ENCODE results near the gene LPP.

LPP gene

DNA sequence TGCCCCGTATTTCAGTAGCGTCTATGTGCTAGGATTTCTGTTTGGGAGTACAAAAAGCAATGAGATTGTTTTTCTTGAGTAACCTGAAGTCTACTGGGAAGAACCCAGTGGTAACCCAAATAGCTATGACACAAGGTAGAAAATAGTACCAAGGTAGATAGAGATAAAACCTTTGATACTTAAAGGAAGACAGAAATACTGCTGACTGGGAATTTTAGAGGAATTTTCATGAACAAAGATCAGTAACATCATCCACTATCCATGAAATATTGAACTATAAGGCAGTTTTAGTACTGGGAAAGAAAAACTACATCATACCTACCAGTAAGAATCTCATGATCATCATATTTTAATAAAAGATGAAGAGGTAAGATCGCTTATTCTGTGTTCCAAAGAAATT lies 489.8 kb downstream of the LPP start:
- no peak overlapping the region for H3K4me2 ChIP-seq (ENCODE audit: low read length)
- no peaks in the 10 kb centered on the region for H3K79me2 ChIP-seq (ENCODE audit: insufficient read depth, low read length)
- no peak overlapping the region for H2AFZ ChIP-seq (ENCODE audit: low read length)
- H3K9ac ChIP-seq (ENCODE audit: low read length), result no peak overlapping the region
- H3F3A ChIP-seq (ENCODE audit: insufficient read depth, low read length), result no peaks in the 10 kb centered on the region
- peaks cover 8% of the 10 kb centered on the region for H3K4me1 ChIP-seq (ENCODE audit: insufficient read depth, low read length, severe bottlenecking)
- no peak for TF ChIP-seq EZH2 (IDR thresholded peaks at IDR 0.05; ENCODE audit: borderline replicate concordance, low read length)
- TF ChIP-seq, protein P1, sequence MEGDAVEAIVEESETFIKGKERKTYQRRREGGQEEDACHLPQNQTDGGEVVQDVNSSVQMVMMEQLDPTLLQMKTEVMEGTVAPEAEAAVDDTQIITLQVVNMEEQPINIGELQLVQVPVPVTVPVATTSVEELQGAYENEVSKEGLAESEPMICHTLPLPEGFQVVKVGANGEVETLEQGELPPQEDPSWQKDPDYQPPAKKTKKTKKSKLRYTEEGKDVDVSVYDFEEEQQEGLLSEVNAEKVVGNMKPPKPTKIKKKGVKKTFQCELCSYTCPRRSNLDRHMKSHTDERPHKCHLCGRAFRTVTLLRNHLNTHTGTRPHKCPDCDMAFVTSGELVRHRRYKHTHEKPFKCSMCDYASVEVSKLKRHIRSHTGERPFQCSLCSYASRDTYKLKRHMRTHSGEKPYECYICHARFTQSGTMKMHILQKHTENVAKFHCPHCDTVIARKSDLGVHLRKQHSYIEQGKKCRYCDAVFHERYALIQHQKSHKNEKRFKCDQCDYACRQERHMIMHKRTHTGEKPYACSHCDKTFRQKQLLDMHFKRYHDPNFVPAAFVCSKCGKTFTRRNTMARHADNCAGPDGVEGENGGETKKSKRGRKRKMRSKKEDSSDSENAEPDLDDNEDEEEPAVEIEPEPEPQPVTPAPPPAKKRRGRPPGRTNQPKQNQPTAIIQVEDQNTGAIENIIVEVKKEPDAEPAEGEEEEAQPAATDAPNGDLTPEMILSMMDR (IDR thresholded peaks at IDR 0.05; ENCODE audit: low read length), result no peak
- no peaks in the 10 kb centered on the region for H3K27me3 ChIP-seq (ENCODE audit: insufficient read depth, low read length)
- no peak overlapping the region for H3K4me3 ChIP-seq (ENCODE audit: low read depth, low read length, poor library complexity, severe bottlenecking)
- H3K9me2 ChIP-seq (ENCODE audit: low read depth, low read length), result no peaks in the 10 kb centered on the region
- no peaks in the 10 kb centered on the region for H3K36me3 ChIP-seq (ENCODE audit: insufficient read depth, low read length)
- H3K27ac ChIP-seq (ENCODE audit: low read depth, low read length, poor library complexity, severe bottlenecking), result no peak overlapping the region
- H3K9me3 ChIP-seq (ENCODE audit: low read length), result no peaks in the 10 kb centered on the region
- H4K20me1 ChIP-seq (ENCODE audit: insufficient read depth, low read length), result no peaks in the 10 kb centered on the region

DNA sequence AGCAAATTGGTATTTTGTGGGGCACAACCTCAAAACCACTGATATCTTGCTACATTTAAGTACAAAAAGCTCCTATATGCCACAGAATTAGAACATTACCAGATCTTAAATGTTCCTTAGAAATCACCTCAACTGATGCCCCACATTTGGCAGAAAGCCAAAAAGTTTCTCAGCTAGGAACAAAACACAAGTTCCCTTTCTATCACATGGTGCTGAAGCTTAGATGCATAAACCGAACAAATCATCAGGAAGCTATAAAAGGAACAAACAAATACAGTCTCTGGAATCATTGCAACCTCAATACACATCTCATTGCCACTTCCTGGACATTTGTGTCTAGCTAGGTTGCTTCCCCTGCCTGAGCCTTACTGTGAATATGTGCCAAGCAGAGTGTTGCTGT lies 492.6 kb downstream of the LPP start:
- Histone ChIP-seq H3K4me2 (ENCODE audit: low read length) (no peak overlapping the region), H3K4me1 (ENCODE audit: insufficient read depth, low read length, severe bottlenecking) (peaks cover 8% of the 10 kb centered on the region)

DNA sequence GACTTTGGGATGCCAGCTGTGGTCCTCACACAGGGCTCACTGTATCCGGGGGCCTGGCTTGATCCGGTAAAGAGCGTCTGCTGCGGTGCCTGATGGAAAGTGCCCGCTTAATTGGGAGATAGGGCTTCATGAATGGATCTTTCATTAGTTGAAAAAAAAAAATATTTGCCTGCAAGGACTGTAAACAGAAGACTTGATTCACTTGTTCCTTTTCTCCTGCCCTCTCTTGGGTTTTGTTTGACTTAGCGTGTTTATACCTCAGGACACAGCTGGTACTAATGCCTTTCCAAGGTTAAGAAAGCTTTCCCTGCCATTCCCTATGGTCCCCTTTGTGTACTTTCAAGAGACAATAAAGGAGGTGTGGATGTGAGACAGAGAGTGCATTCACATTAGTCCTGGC lies 493.3 kb downstream of the LPP start:
- no peaks in the 10 kb centered on the region for H3K79me2 ChIP-seq (ENCODE audit: insufficient read depth, low read length)
- no peak overlapping the region for H3K27ac ChIP-seq (ENCODE audit: low read depth, low read length, poor library complexity, severe bottlenecking)
- H3K9me2 ChIP-seq (ENCODE audit: low read depth, low read length), result no peaks in the 10 kb centered on the region
- no peaks in the 10 kb centered on the region for H4K20me1 ChIP-seq (ENCODE audit: insufficient read depth, low read length)
- H3K9me3 ChIP-seq (ENCODE audit: low read length), result no peaks in the 10 kb centered on the region; the same call in 1 of the 2 replicates
- no peaks in the 10 kb centered on the region for H3F3A ChIP-seq (ENCODE audit: insufficient read depth, low read length)
- H3K4me2 ChIP-seq (ENCODE audit: low read length), result no peak overlapping the region
- H3K27me3 ChIP-seq (ENCODE audit: insufficient read depth, low read length), result no peaks in the 10 kb centered on the region
- no peak overlapping the region for H3K4me3 ChIP-seq (ENCODE audit: low read depth, low read length, poor library complexity, severe bottlenecking)
- H3K4me1 ChIP-seq (ENCODE audit: insufficient read depth, low read length, severe bottlenecking), result peaks cover 8% of the 10 kb centered on the region
- H2AFZ ChIP-seq (ENCODE audit: low read length), result no peak overlapping the region
- no peaks in the 10 kb centered on the region for H3K36me3 ChIP-seq (ENCODE audit: insufficient read depth, low read length)
- H3K9ac ChIP-seq (ENCODE audit: low read length), result no peak overlapping the region
- TF ChIP-seq, protein P1 (IDR thresholded peaks at IDR 0.05; ENCODE audit: low read length), result no peak

More for the DNA sequence above, 492.6 kb downstream of the LPP start:
- no peaks in the 10 kb centered on the region for H3K9me3 ChIP-seq (ENCODE audit: low read length)
- no peak overlapping the region for H3K27ac ChIP-seq (ENCODE audit: low read depth, low read length, poor library complexity, severe bottlenecking)
- no peaks in the 10 kb centered on the region for H4K20me1 ChIP-seq (ENCODE audit: insufficient read depth, low read length)
- no peaks in the 10 kb centered on the region for H3K27me3 ChIP-seq (ENCODE audit: insufficient read depth, low read length)
- H3K79me2 ChIP-seq (ENCODE audit: insufficient read depth, low read length), result no peaks in the 10 kb centered on the region
- TF ChIP-seq EZH2 (IDR thresholded peaks at IDR 0.05; ENCODE audit: borderline replicate concordance, low read length), result no peak
- TF ChIP-seq, protein P1 (IDR thresholded peaks at IDR 0.05; ENCODE audit: low read length), result no peak
- H3K4me3 ChIP-seq (ENCODE audit: low read depth, low read length, poor library complexity, severe bottlenecking), result no peak overlapping the region
- no peak overlapping the region for H2AFZ ChIP-seq (ENCODE audit: low read length)
- H3K9me2 ChIP-seq (ENCODE audit: low read depth, low read length), result no peaks in the 10 kb centered on the region
- no peaks in the 10 kb centered on the region for H3K36me3 ChIP-seq (ENCODE audit: insufficient read depth, low read length)
- H3K9ac ChIP-seq (ENCODE audit: low read length), result no peak overlapping the region
- H3F3A ChIP-seq (ENCODE audit: insufficient read depth, low read length), result no peaks in the 10 kb centered on the region
